Suprapubic skin (tissue), 4 donors: ENCODE results near the gene SLIT2.

ENCODE experiments used
- CTCF ChIP-seq, 2 donors: fragments of 200-600 bp in 1 of 2; fragments of 450-650 bp in 1 of 2; sonication (generic) in 1 of 2; IDR thresholded peaks; one replicate each; pipeline ENCODE4 v1.5.1; 2016 to 2019; ENCODE audit warnings: antibody characterized with exemption in 2 of 2, mild to moderate bottlenecking in 1 of 2, moderate library complexity in 1 of 2
- POLR2A ChIP-seq, 2 donors: fragments of 450-650 bp; IDR thresholded peaks; one replicate each; pipeline ENCODE4 v1.6.1; 2017; ENCODE audit warnings: antibody characterized with exemption in 2 of 2, mild to moderate bottlenecking in 2 of 2, moderate library complexity in 2 of 2
- POLR2AphosphoS5 ChIP-seq, 3 donors: sonication (generic); formaldehyde crosslinking; IDR thresholded peaks; one replicate each; pipeline ENCODE4 v1.6.1; 2017; ENCODE audit warnings: antibody characterized with exemption in 3 of 3

GRCh38 chr4:20279381-20279780 lies 27.7 kb downstream of the SLIT2 start:
- TF ChIP-seq CTCF (IDR thresholded peaks at IDR 0.05) (no peak), POLR2A (IDR thresholded peaks at IDR 0.05) (no peak), POLR2AphosphoS5 (IDR thresholded peaks at IDR 0.05) (no peak)
